ENCODE data around the gene LRFN2.

The LRFN2 gene

GRCh38 chr6:40568062-40568708 lies 19.0 kb downstream of the LRFN2 start:
- H3K36me3 ChIP-seq (ENCODE audit: insufficient read depth, low read length): no peaks in the 10 kb centered on the region
- peak overlapping the region; percentile 67 for H3K9ac ChIP-seq (ENCODE audit: low read depth, low read length, poor library complexity, severe bottlenecking)
- peak overlapping the region; percentile 69 for H3K4me2 ChIP-seq (ENCODE audit: low read depth, low read length, poor library complexity, severe bottlenecking)

DNA sequence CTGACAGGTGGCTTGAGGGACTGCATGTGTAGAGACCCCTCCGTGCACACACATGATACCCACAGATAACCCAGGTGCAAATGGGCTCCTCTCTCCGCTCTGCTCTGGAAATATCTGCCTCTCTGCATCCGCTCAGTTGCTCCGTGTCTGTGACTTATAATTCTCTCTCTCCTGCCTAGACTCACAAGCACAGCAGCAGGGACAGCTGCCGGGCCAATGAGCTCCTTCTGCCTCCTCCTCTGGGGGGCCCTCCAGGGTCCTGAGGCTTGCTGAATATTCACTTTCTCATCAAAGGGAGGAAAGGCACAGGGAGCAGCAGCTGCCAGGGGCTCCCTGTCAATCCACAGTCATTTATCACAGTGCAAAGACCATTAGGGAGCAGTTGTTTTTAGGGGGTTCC lies 24.1 kb downstream of the LRFN2 start:
- H3K9me2 ChIP-seq (replicated peaks; ENCODE audit: low read depth, low read length): no peaks in the 10 kb centered on the region
- H3F3A ChIP-seq (ENCODE audit: low read depth): peaks cover 12% of the 10 kb centered on the region
- peaks cover 57% of the 10 kb centered on the region for H3K4me1 ChIP-seq (ENCODE audit: insufficient read depth, low read length, poor library complexity, severe bottlenecking)
- H3K36me3 ChIP-seq (ENCODE audit: insufficient read depth, low read length): 0 out of 2 replicates have a peak, but pooled peaks cover 7% of the 10 kb centered on the region
- no peak overlapping the region for H2AFZ ChIP-seq (ENCODE audit: low read length)
- H3K9me3 ChIP-seq (ENCODE audit: insufficient read depth, low read depth, low read length): no peaks in the 10 kb centered on the region
- TF ChIP-seq EZH2phosphoT487 (IDR thresholded peaks at IDR 0.05; ENCODE audit: borderline replicate concordance): no peak
- TF ChIP-seq, protein P1, sequence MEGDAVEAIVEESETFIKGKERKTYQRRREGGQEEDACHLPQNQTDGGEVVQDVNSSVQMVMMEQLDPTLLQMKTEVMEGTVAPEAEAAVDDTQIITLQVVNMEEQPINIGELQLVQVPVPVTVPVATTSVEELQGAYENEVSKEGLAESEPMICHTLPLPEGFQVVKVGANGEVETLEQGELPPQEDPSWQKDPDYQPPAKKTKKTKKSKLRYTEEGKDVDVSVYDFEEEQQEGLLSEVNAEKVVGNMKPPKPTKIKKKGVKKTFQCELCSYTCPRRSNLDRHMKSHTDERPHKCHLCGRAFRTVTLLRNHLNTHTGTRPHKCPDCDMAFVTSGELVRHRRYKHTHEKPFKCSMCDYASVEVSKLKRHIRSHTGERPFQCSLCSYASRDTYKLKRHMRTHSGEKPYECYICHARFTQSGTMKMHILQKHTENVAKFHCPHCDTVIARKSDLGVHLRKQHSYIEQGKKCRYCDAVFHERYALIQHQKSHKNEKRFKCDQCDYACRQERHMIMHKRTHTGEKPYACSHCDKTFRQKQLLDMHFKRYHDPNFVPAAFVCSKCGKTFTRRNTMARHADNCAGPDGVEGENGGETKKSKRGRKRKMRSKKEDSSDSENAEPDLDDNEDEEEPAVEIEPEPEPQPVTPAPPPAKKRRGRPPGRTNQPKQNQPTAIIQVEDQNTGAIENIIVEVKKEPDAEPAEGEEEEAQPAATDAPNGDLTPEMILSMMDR (conservative IDR thresholded peaks at IDR 0.05; ENCODE audit: low read length): no peak
- no peak overlapping the region for H3K4me2 ChIP-seq (ENCODE audit: low read depth, low read length, poor library complexity, severe bottlenecking)
- H3K9ac ChIP-seq (ENCODE audit: low read depth, low read length, poor library complexity, severe bottlenecking): no peak overlapping the region
- H3K4me3 ChIP-seq (ENCODE audit: low read length, poor library complexity, severe bottlenecking): no peak overlapping the region
- no peaks in the 10 kb centered on the region for H3K27me3 ChIP-seq (ENCODE audit: insufficient read depth, low read length, poor library complexity, severe bottlenecking)
- H3K79me2 ChIP-seq (ENCODE audit: insufficient read depth, low read length): peaks cover 77% of the 10 kb centered on the region
- no peaks in the 10 kb centered on the region for H4K20me1 ChIP-seq (ENCODE audit: insufficient read depth, low read length, poor library complexity, severe bottlenecking)

More at GRCh38 chr6:40568062-40568708, 19.0 kb downstream of the LRFN2 start:
- Histone ChIP-seq H3F3A (ENCODE audit: low read depth) (peaks cover 15% of the 10 kb centered on the region), H4K20me1 (ENCODE audit: insufficient read depth, low read length, poor library complexity, severe bottlenecking) (no peaks in the 10 kb centered on the region), H3K9me2 (replicated peaks; ENCODE audit: low read depth, low read length) (no peaks in the 10 kb centered on the region), H3K9me3 (ENCODE audit: insufficient read depth, low read depth, low read length) (no peaks in the 10 kb centered on the region), H3K4me1 (ENCODE audit: insufficient read depth, low read length, poor library complexity, severe bottlenecking) (peaks cover 80% of the 10 kb centered on the region), H2AFZ (ENCODE audit: low read length) (0 out of 2 replicates have a peak overlapping the region, but pooled peaks have one; percentile 2), H3K27me3 (ENCODE audit: insufficient read depth, low read length, poor library complexity, severe bottlenecking) (no peaks in the 10 kb centered on the region), H3K4me3 (ENCODE audit: low read length, poor library complexity, severe bottlenecking) (peak overlapping the region; percentile 42), H3K79me2 (ENCODE audit: insufficient read depth, low read length) (peaks cover 70% of the 10 kb centered on the region)
- TF ChIP-seq EZH2phosphoT487 (IDR thresholded peaks at IDR 0.05; ENCODE audit: borderline replicate concordance): no peak
- TF ChIP-seq, protein P1 (conservative IDR thresholded peaks at IDR 0.05; ENCODE audit: low read length): no peak

DNA sequence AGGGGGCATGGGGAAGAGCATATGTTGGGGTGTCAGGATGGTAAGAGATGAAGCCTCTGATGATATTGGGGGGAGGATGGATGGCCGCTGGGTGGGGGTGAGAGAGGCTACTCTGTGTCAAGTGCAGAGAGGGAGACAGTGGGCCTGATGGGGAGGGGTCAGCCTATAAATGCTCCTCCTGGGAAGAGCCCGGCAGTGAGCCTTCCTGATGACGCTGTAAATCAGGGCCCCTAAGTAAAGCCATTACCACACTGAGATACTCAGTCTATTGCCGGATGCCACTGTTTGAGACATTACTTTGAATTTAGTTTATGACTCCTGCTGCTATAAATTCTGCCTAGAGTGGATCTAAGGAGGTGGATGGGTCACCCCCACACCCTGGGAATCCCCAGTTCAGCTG lies 28.1 kb downstream of the LRFN2 start:
- TF ChIP-seq, protein P1 (conservative IDR thresholded peaks at IDR 0.05; ENCODE audit: low read length): no peak
- no peak for TF ChIP-seq EZH2phosphoT487 (IDR thresholded peaks at IDR 0.05; ENCODE audit: borderline replicate concordance)
- no peaks in the 10 kb centered on the region for H3F3A ChIP-seq (ENCODE audit: low read depth)
- no peaks in the 10 kb centered on the region for H3K9me2 ChIP-seq (replicated peaks; ENCODE audit: low read depth, low read length)
- no peak overlapping the region for H3K4me2 ChIP-seq (ENCODE audit: low read depth, low read length, poor library complexity, severe bottlenecking)
- no peak overlapping the region for H3K4me3 ChIP-seq (ENCODE audit: low read length, poor library complexity, severe bottlenecking)
- H3K79me2 ChIP-seq (ENCODE audit: insufficient read depth, low read length): peaks cover 76% of the 10 kb centered on the region
- H2AFZ ChIP-seq (ENCODE audit: low read length): no peak overlapping the region
- H3K9ac ChIP-seq (ENCODE audit: low read depth, low read length, poor library complexity, severe bottlenecking): no peak overlapping the region
- no peaks in the 10 kb centered on the region for H3K9me3 ChIP-seq (ENCODE audit: insufficient read depth, low read depth, low read length)
- H4K20me1 ChIP-seq (ENCODE audit: insufficient read depth, low read length, poor library complexity, severe bottlenecking): no peaks in the 10 kb centered on the region
- H3K27me3 ChIP-seq (ENCODE audit: insufficient read depth, low read length, poor library complexity, severe bottlenecking): no peaks in the 10 kb centered on the region
- H3K36me3 ChIP-seq (ENCODE audit: insufficient read depth, low read length): peaks cover 9% of the 10 kb centered on the region; the same call in 1 of the 2 replicates
- H3K4me1 ChIP-seq (ENCODE audit: insufficient read depth, low read length, poor library complexity, severe bottlenecking): peaks cover 41% of the 10 kb centered on the region

All from Loucy (cell line).